ENCODE data around the gene PRKAR1A.

DNA sequence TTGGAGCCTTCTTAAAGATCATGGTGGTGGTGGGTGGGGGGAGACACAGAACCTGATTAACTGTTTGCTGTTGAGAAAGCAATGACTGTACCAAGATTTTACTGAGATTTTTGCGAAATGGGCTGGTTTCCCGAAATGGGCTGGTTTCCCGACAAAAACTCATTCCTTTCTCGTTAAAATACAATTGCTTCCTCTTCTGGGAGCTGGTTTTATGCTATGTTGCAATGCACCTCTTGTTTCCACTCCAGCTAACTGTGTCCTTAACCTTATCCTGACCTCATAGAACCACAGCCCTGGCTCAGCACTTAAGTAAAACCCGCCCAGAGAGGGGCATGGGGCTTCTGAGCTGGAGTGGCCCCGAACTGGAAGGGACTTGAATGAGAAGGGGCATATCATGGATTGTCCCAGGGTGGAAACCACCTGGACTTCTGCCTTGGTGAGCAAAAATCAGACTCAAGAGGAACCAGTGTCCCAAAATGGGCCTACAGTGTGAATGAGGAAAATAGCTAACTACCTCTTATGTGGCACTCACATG lies 68.1 kb downstream of the PRKAR1A start:
- TF ChIP-seq, protein P1, sequence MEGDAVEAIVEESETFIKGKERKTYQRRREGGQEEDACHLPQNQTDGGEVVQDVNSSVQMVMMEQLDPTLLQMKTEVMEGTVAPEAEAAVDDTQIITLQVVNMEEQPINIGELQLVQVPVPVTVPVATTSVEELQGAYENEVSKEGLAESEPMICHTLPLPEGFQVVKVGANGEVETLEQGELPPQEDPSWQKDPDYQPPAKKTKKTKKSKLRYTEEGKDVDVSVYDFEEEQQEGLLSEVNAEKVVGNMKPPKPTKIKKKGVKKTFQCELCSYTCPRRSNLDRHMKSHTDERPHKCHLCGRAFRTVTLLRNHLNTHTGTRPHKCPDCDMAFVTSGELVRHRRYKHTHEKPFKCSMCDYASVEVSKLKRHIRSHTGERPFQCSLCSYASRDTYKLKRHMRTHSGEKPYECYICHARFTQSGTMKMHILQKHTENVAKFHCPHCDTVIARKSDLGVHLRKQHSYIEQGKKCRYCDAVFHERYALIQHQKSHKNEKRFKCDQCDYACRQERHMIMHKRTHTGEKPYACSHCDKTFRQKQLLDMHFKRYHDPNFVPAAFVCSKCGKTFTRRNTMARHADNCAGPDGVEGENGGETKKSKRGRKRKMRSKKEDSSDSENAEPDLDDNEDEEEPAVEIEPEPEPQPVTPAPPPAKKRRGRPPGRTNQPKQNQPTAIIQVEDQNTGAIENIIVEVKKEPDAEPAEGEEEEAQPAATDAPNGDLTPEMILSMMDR (IDR thresholded peaks at IDR 0.05): no peak
- TF ChIP-seq POLR2AphosphoS5 (IDR thresholded peaks at IDR 0.05; ENCODE audit: low read depth, low read length): no peak
